ENCODE measurements around the gene TPGS2.
"Not testable (repeated sequence)": the region's sequence is repeated elsewhere in the genome, so short reads cannot be mapped to it uniquely, and the experiment has no call there.

Gene TPGS2

GRCh38 chr18:36828630-36829361 is at the start of gene TPGS2, which contains the start of gene KIAA1328:
TPGS2 (minus strand) TSS chr18:36829002; CDS start chr18:36828767, 235 bp downstream.
KIAA1328 (plus strand) TSS chr18:36829127; CDS start chr18:36829139, 12 bp downstream.
- Histone ChIP-seq H3K27me3 (ENCODE audit: insufficient read depth, low read depth, severe bottlenecking) (no peaks in the 10 kb centered on the region), H3K9me3 (ENCODE audit: severe bottlenecking) (no peaks in the 10 kb centered on the region), H3K4me3 (ENCODE audit: low read depth, low read length) (peak within 1 kb of the TSS; percentile 89), H3K27ac (peak within 1 kb of the TSS; percentile 69), H3K36me3 (peaks cover 9% of the 10 kb centered on the region; the same call in 1 of the 2 replicates)
- peak; percentile 55; the same call in 1 of the 2 replicates for TF ChIP-seq CTCF (IDR thresholded peaks at IDR 0.05; ENCODE audit: low read depth, low read length)
- DNase-seq = peak; percentile 87

- not testable (repeated sequence) for H3K9me3 ChIP-seq (ENCODE audit: severe bottlenecking); H3K27ac ChIP-seq; H3K27me3 ChIP-seq (ENCODE audit: insufficient read depth, low read depth, severe bottlenecking); H3K36me3 ChIP-seq; DNase-seq; H3K4me3 ChIP-seq (ENCODE audit: low read depth, low read length)
Observed at GRCh38 chr18:36873826-36874225, 45.0 kb upstream of the TPGS2 start.

- H3K27ac ChIP-seq = no peak overlapping the region
- H3K36me3 ChIP-seq = no peaks in the 10 kb centered on the region
- no peaks in the 10 kb centered on the region for H3K27me3 ChIP-seq (ENCODE audit: insufficient read depth, low read depth, severe bottlenecking)
- no peaks in the 10 kb centered on the region for H3K9me3 ChIP-seq (ENCODE audit: severe bottlenecking)
- DNase-seq = no peak
- H3K4me3 ChIP-seq (ENCODE audit: low read depth, low read length) = no peak overlapping the region
- no peak for TF ChIP-seq CTCF (IDR thresholded peaks at IDR 0.05; ENCODE audit: low read depth, low read length)
Observed at GRCh38 chr18:36872329-36872728, 43.5 kb upstream of the TPGS2 start.

- Histone ChIP-seq H3K36me3 (no peaks in the 10 kb centered on the region), H3K4me3 (ENCODE audit: low read depth, low read length) (no peak overlapping the region), H3K27me3 (ENCODE audit: insufficient read depth, low read depth, severe bottlenecking) (no peaks in the 10 kb centered on the region), H3K9me3 (ENCODE audit: severe bottlenecking) (no peaks in the 10 kb centered on the region), H3K27ac (no peak overlapping the region)
- DNase-seq = no peak
- TF ChIP-seq CTCF (IDR thresholded peaks at IDR 0.05; ENCODE audit: low read depth, low read length) = no peak
Observed at GRCh38 chr18:36871801-36872200, 43.0 kb upstream of the TPGS2 start.

- no peaks in the 10 kb centered on the region for H3K36me3 ChIP-seq
- H3K9me3 ChIP-seq (ENCODE audit: severe bottlenecking) = no peaks in the 10 kb centered on the region
- H3K27ac ChIP-seq = no peak overlapping the region
- no peak for DNase-seq
- no peak for TF ChIP-seq CTCF (IDR thresholded peaks at IDR 0.05; ENCODE audit: low read depth, low read length)
- no peak overlapping the region for H3K4me3 ChIP-seq (ENCODE audit: low read depth, low read length)
- no peaks in the 10 kb centered on the region for H3K27me3 ChIP-seq (ENCODE audit: insufficient read depth, low read depth, severe bottlenecking)
Observed at GRCh38 chr18:36867056-36867455, 38.3 kb upstream of the TPGS2 start.

GRCh38 chr18:36862182-36862581 is 33.4 kb upstream of the TPGS2 start:
- TF ChIP-seq CTCF (IDR thresholded peaks at IDR 0.05; ENCODE audit: low read depth, low read length) = no peak
- Histone ChIP-seq H3K36me3 (no peaks in the 10 kb centered on the region), H3K4me3 (ENCODE audit: low read depth, low read length) (no peak overlapping the region), H3K27ac (no peak overlapping the region), H3K27me3 (ENCODE audit: insufficient read depth, low read depth, severe bottlenecking) (no peaks in the 10 kb centered on the region), H3K9me3 (ENCODE audit: severe bottlenecking) (no peaks in the 10 kb centered on the region)
- no peak for DNase-seq

All from WERI-Rb-1 (cell line).